ENCODE data around the gene TUBGCP4.
"Not testable (repeated sequence)": the region's sequence is repeated elsewhere in the genome, so short reads cannot be mapped to it uniquely, and the experiment has no call there.

Gene TUBGCP4

GRCh38 chr15:43383070-43383469, 12.2 kb downstream of the TUBGCP4 start:
- DNase-seq (ENCODE audit: low read depth) = no peak

DNA sequence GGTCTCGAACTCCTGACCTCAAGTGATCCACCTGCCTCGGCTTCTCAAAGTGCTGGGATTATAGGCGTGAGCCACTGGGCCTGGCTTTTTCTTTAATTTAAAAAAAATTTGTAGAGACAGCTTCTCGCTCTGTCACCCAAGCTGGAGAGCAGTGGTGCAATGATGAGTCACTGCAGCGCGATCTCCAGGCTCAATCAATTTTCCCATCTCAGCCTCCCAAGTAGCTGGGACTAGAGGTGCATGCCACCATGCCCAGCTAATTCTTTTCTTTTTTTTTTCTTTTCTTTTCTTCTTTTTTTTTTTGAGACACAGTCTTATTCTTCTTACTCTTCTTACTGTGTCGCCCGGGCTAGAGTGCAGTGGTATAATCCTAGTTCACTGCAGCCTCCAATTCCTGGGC, 19.8 kb downstream of the TUBGCP4 start:
- peak; percentile 36 for DNase-seq (ENCODE audit: low read depth)
- TF ChIP-seq, protein P1, sequence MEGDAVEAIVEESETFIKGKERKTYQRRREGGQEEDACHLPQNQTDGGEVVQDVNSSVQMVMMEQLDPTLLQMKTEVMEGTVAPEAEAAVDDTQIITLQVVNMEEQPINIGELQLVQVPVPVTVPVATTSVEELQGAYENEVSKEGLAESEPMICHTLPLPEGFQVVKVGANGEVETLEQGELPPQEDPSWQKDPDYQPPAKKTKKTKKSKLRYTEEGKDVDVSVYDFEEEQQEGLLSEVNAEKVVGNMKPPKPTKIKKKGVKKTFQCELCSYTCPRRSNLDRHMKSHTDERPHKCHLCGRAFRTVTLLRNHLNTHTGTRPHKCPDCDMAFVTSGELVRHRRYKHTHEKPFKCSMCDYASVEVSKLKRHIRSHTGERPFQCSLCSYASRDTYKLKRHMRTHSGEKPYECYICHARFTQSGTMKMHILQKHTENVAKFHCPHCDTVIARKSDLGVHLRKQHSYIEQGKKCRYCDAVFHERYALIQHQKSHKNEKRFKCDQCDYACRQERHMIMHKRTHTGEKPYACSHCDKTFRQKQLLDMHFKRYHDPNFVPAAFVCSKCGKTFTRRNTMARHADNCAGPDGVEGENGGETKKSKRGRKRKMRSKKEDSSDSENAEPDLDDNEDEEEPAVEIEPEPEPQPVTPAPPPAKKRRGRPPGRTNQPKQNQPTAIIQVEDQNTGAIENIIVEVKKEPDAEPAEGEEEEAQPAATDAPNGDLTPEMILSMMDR (IDR thresholded peaks at IDR 0.05; ENCODE audit: low read depth, low read length) = no peak
- TF ChIP-seq, protein P2, sequence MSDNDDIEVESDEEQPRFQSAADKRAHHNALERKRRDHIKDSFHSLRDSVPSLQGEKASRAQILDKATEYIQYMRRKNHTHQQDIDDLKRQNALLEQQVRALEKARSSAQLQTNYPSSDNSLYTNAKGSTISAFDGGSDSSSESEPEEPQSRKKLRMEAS (IDR thresholded peaks at IDR 0.05; ENCODE audit: low read depth, low read length) = no peak
- no peak for TF ChIP-seq POLR2A (IDR thresholded peaks at IDR 0.05; ENCODE audit: extremely low read depth, insufficient read length)
- H3K4me3 ChIP-seq (ENCODE audit: low read depth, low read length) = no peak overlapping the region

More at GRCh38 chr15:43383070-43383469, 12.2 kb downstream of the TUBGCP4 start:
- H3K4me3 ChIP-seq (ENCODE audit: low read depth, low read length) = no peak overlapping the region
- TF ChIP-seq POLR2A (IDR thresholded peaks at IDR 0.05; ENCODE audit: extremely low read depth, insufficient read length) (no peak), MYC (IDR thresholded peaks at IDR 0.05; ENCODE audit: low read depth, low read length) (no peak)
- TF ChIP-seq, protein P1 (IDR thresholded peaks at IDR 0.05; ENCODE audit: low read depth, low read length) = no peak
- TF ChIP-seq, protein P2 (IDR thresholded peaks at IDR 0.05; ENCODE audit: low read depth, low read length) = no peak

GRCh38 chr15:43393592-43393991, 22.7 kb downstream of the TUBGCP4 start:
- DNase-seq (ENCODE audit: low read depth); H3K4me3 ChIP-seq (ENCODE audit: low read depth, low read length): not testable (repeated sequence)

GRCh38 chr15:43402255-43402654, 31.4 kb downstream of the TUBGCP4 start:
- DNase-seq (ENCODE audit: low read depth) = no peak
- H3K4me3 ChIP-seq (ENCODE audit: low read depth, low read length) = no peak overlapping the region
- TF ChIP-seq MYC (IDR thresholded peaks at IDR 0.05; ENCODE audit: low read depth, low read length) = no peak
- TF ChIP-seq, protein P1 (IDR thresholded peaks at IDR 0.05; ENCODE audit: low read depth, low read length) = no peak
- TF ChIP-seq POLR2A (IDR thresholded peaks at IDR 0.05; ENCODE audit: extremely low read depth, insufficient read length) = no peak

GRCh38 chr15:43403616-43404015, 32.7 kb downstream of the TUBGCP4 start:
- no peak for DNase-seq (ENCODE audit: low read depth)

GRCh38 chr15:43404130-43404529, 33.2 kb downstream of the TUBGCP4 start:
- H3K4me3 ChIP-seq (ENCODE audit: low read depth, low read length) = no peak overlapping the region
- TF ChIP-seq MYC (IDR thresholded peaks at IDR 0.05; ENCODE audit: low read depth, low read length) (no peak), POLR2A (IDR thresholded peaks at IDR 0.05; ENCODE audit: extremely low read depth, insufficient read length) (no peak)
- TF ChIP-seq, protein P2 (IDR thresholded peaks at IDR 0.05; ENCODE audit: low read depth, low read length) = no peak
- TF ChIP-seq, protein P1 (IDR thresholded peaks at IDR 0.05; ENCODE audit: low read depth, low read length) = no peak
- no peak for DNase-seq (ENCODE audit: low read depth)

More at GRCh38 chr15:43403616-43404015, 32.7 kb downstream of the TUBGCP4 start:
- H3K4me3 ChIP-seq (ENCODE audit: low read depth, low read length) = no peak overlapping the region
- TF ChIP-seq, protein P2 (IDR thresholded peaks at IDR 0.05; ENCODE audit: low read depth, low read length) = no peak
- TF ChIP-seq, protein P1 (IDR thresholded peaks at IDR 0.05; ENCODE audit: low read depth, low read length) = no peak
- no peak for TF ChIP-seq POLR2A (IDR thresholded peaks at IDR 0.05; ENCODE audit: extremely low read depth, insufficient read length)
- no peak for TF ChIP-seq MYC (IDR thresholded peaks at IDR 0.05; ENCODE audit: low read depth, low read length)

Data from NB4 (cell line).